Hepatocyte (in vitro differentiated cells): ENCODE measurements around the gene MYL3. TPM values are rescaled to one million over a fixed set of nuclear protein-coding genes. Genes with fewer than 3 reads are reported as not detected.

Experiments
- DNase-seq: peaks from one replicate; pipeline ENCODE4 v3.0.0-alpha.2; 2016; ENCODE audit warnings: low spot score
- H2AFZ ChIP-seq: fragments of 200-600 bp; sonication (generic); 2 replicates; pipeline ENCODE4 v1.6.0; 2016; ENCODE audit warnings: antibody characterized with exemption, mild to moderate bottlenecking
- H3K27ac ChIP-seq: fragments of 200-600 bp; sonication (generic); 2 replicates; pipeline ENCODE4 v1.5.1; 2016; ENCODE audit warnings: mild to moderate bottlenecking
- H3K27me3 ChIP-seq: fragments of 200-600 bp; sonication (generic); 2 replicates; pipeline ENCODE4 v1.6.1; 2016
- H3K36me3 ChIP-seq: fragments of 200-600 bp; sonication (generic); replicated peaks from 2 replicates; pipeline ENCODE4 v1.5.1; 2016; ENCODE audit warnings: low read depth; ENCODE audit not compliant: insufficient read depth
- H3K4me1 ChIP-seq: fragments of 200-600 bp; sonication (generic); 2 replicates; pipeline ENCODE4 v1.5.1; 2016; ENCODE audit warnings: mild to moderate bottlenecking, moderate library complexity; ENCODE audit not compliant: insufficient read depth
- H3K4me2 ChIP-seq: fragments of 200-600 bp; sonication (generic); 2 replicates; pipeline ENCODE4 v1.6.0; 2016
- H3K4me3 ChIP-seq: fragments of 200-600 bp; sonication (generic); 2 replicates; pipeline ENCODE4 v1.5.1; 2016; ENCODE audit warnings: mild to moderate bottlenecking
- H3K79me2 ChIP-seq: fragments of 200-600 bp; sonication (generic); 2 replicates; pipeline ENCODE4 v1.6.0; 2017; ENCODE audit warnings: mild to moderate bottlenecking
- H3K9me2 ChIP-seq: fragments of 200-600 bp; sonication (generic); replicated peaks from 2 replicates; pipeline ENCODE4 v1.6.0; 2017; ENCODE audit warnings: mild to moderate bottlenecking; ENCODE audit not compliant: insufficient read depth
- H3K9me3 ChIP-seq: fragments of 200-600 bp; sonication (generic); 2 replicates; pipeline ENCODE4 v1.5.1; 2016; ENCODE audit warnings: low read depth, mild to moderate bottlenecking
- H4K20me1 ChIP-seq: fragments of 200-600 bp; sonication (generic); 2 replicates; pipeline ENCODE4 v1.6.0; 2016; ENCODE audit warnings: mild to moderate bottlenecking; ENCODE audit not compliant: insufficient read depth, poor library complexity, severe bottlenecking
- EZH2 ChIP-seq: fragments of 200-600 bp; sonication (generic); IDR thresholded peaks from 2 replicates; pipeline ENCODE4 v1.6.1; 2016; ENCODE audit warnings: antibody characterized with exemption, mild to moderate bottlenecking, borderline replicate concordance
- EZH2phosphoT487 ChIP-seq: fragments of 200-600 bp; sonication (generic); IDR thresholded peaks from one replicate; pipeline ENCODE4 v1.6.1; 2018; ENCODE audit warnings: antibody characterized with exemption, mild to moderate bottlenecking, low read depth, moderate library complexity; ENCODE audit not compliant: unreplicated experiment, severe bottlenecking
- WGBS: methylation state at CpG from one replicate; pipeline ENCODE4 v1.1.6; 2016; ENCODE audit warnings: low lambda C conversion rate; ENCODE audit errors: missing lambda C conversion rate; 5-methylcytosine and 5-hydroxymethylcytosine counted together
- polyA plus RNA-seq: library from polyadenylated mRNA; unstranded; fragments of >200 nt; fragmentation: Nextera tagmentation; extraction: Ambion mirVana; gene quantifications from 2 replicates; pipeline ENCODE4 v1.2.1, GENCODE V29; 2016
- total RNA-seq: library from RNA; depleted of rRNA; stranded (reverse); fragments of >200 nt; gene quantifications from 2 replicates; pipeline ENCODE4 v1.2.3, GENCODE V29; 2014
- TF ChIP-seq, protein P1 (sequence below): fragments of 200-600 bp; sonication (generic); IDR thresholded peaks from 2 replicates; pipeline ENCODE4 v1.5.1; 2016; ENCODE audit warnings: antibody characterized with exemption, mild to moderate bottlenecking; ENCODE audit not compliant: poor library complexity

MYL3 gene
- total and polyA plus RNA-seq, 2 experiments from 2014 or later = 9.5 to 9.7 TPM

DNA sequence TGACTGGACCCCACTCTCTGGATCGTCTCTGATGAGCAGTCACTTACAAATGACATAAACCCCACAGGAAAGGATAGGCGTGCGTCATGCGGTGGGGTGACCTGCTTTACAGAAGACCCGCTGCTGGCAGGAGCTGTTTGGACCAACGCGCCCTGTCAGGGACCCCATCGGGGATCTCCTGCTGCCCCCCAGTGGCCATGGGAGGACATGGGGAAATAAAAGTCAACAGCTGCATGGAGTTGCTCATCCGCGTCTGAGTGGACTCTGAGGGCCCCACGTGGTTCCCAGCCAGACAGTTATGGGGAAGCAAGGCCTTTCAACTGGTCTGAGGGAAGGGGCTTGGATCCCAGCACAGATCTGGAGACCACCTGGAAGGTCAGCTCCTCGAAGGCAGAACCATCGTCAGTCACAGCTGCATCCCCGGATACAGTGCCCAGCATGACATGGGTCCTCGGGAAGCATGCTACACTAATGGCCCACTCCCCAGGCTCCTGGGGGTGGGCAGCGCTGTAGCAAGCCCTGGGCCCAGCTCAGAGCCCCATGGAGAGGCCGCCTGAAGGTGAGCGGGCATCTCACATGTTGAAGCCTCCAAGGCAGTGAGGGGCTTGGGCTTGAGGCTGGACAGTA is 46.4 kb upstream of the MYL3 start:
- Histone ChIP-seq H3K79me2 (no peaks in the 10 kb centered on the region), H3K27ac (no peak overlapping the region), H3K4me3 (no peak overlapping the region), H3K27me3 (no peaks in the 10 kb centered on the region), H3K4me2 (no peak overlapping the region), H3K36me3 (no peaks in the 10 kb centered on the region), H3K4me1 (peaks cover 10% of the 10 kb centered on the region), H4K20me1 (no peaks in the 10 kb centered on the region), H3K9me2 (no peaks in the 10 kb centered on the region), H2AFZ (no peak overlapping the region), H3K9me3 (no peaks in the 10 kb centered on the region)
- 27% methylated on average over 18 of the region's 18 CpGs for WGBS
- DNase-seq = peak; percentile 91
- TF ChIP-seq EZH2phosphoT487 = no peak
- TF ChIP-seq, protein P1, sequence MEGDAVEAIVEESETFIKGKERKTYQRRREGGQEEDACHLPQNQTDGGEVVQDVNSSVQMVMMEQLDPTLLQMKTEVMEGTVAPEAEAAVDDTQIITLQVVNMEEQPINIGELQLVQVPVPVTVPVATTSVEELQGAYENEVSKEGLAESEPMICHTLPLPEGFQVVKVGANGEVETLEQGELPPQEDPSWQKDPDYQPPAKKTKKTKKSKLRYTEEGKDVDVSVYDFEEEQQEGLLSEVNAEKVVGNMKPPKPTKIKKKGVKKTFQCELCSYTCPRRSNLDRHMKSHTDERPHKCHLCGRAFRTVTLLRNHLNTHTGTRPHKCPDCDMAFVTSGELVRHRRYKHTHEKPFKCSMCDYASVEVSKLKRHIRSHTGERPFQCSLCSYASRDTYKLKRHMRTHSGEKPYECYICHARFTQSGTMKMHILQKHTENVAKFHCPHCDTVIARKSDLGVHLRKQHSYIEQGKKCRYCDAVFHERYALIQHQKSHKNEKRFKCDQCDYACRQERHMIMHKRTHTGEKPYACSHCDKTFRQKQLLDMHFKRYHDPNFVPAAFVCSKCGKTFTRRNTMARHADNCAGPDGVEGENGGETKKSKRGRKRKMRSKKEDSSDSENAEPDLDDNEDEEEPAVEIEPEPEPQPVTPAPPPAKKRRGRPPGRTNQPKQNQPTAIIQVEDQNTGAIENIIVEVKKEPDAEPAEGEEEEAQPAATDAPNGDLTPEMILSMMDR = peak; percentile 84

- DNase-seq = no peak
- no peak overlapping the region for H2AFZ ChIP-seq
- H3K9me2 ChIP-seq = no peaks in the 10 kb centered on the region
- no peaks in the 10 kb centered on the region for H3K27me3 ChIP-seq
- H3K27ac ChIP-seq = no peak overlapping the region
- H3K36me3 ChIP-seq = no peaks in the 10 kb centered on the region
- TF ChIP-seq, protein P1 = no peak
- TF ChIP-seq EZH2 (no peak), EZH2phosphoT487 (no peak)
- H4K20me1 ChIP-seq = no peaks in the 10 kb centered on the region
- WGBS = 80% methylated on average over 8 of the region's 8 CpGs
- no peak overlapping the region for H3K4me2 ChIP-seq
- no peaks in the 10 kb centered on the region for H3K79me2 ChIP-seq
- no peaks in the 10 kb centered on the region for H3K9me3 ChIP-seq
- peaks cover 10% of the 10 kb centered on the region for H3K4me1 ChIP-seq
- no peak overlapping the region for H3K4me3 ChIP-seq
Observed at GRCh38 chr3:46908986-46909534, 45.8 kb upstream of the MYL3 start.

GRCh38 chr3:46908294-46908985 is 45.2 kb upstream of the MYL3 start:
- H2AFZ ChIP-seq = no peak overlapping the region
- WGBS = 82% methylated on average over 24 of the region's 24 CpGs
- no peak overlapping the region for H3K4me3 ChIP-seq
- DNase-seq = no peak
- no peaks in the 10 kb centered on the region for H3K9me2 ChIP-seq
- no peak overlapping the region for H3K4me2 ChIP-seq
- no peaks in the 10 kb centered on the region for H3K79me2 ChIP-seq
- no peak overlapping the region for H3K27ac ChIP-seq
- H3K4me1 ChIP-seq = peaks cover 10% of the 10 kb centered on the region
- H4K20me1 ChIP-seq = no peaks in the 10 kb centered on the region
- no peaks in the 10 kb centered on the region for H3K27me3 ChIP-seq
- H3K36me3 ChIP-seq = no peaks in the 10 kb centered on the region
- no peaks in the 10 kb centered on the region for H3K9me3 ChIP-seq
- TF ChIP-seq, protein P1 = peak; percentile 21
- no peak for TF ChIP-seq EZH2
